OCI-LY1 (cell line): ENCODE data around the gene IFI16.
"Not testable (repeated sequence)": the region's sequence is repeated elsewhere in the genome, so short reads cannot be mapped to it uniquely, and the experiment has no call there.

ENCODE experiments used
- H2AFZ ChIP-seq: fragments of 200-600 bp; sonication (generic), shearing (Covaris generic); 2 replicates; pipeline ENCODE4 v1.6.0; 2014; ENCODE audit warnings: antibody characterized with exemption, mild to moderate bottlenecking, low read length
- H3F3A ChIP-seq: fragments of 200-600 bp; sonication (generic), shearing (Covaris generic); 2 replicates; pipeline ENCODE4 v1.6.0; 2014; ENCODE audit warnings: mild to moderate bottlenecking, antibody characterized with exemption, low read length, moderate library complexity; ENCODE audit not compliant: insufficient read depth
- H3K27ac ChIP-seq: fragments of 200-600 bp; sonication (generic); 2 replicates; pipeline ENCODE4 v1.5.1; 2014; ENCODE audit warnings: low read length, mixed run types, mild to moderate bottlenecking, low read depth; ENCODE audit not compliant: poor library complexity, severe bottlenecking
- H3K27me3 ChIP-seq: fragments of 200-600 bp; sonication (generic); 2 replicates; pipeline ENCODE4 v1.6.0; 2014; ENCODE audit warnings: antibody characterized with exemption, mild to moderate bottlenecking, low read length, moderate library complexity; ENCODE audit not compliant: insufficient read depth
- H3K36me3 ChIP-seq: fragments of 200-600 bp; sonication (generic); 2 replicates; pipeline ENCODE4 v1.6.1; 2014; ENCODE audit warnings: mild to moderate bottlenecking, antibody characterized with exemption, low read length, moderate library complexity, mixed read lengths; ENCODE audit not compliant: insufficient read depth
- H3K4me1 ChIP-seq: fragments of 200-600 bp; sonication (generic); 2 replicates; pipeline ENCODE4 v1.5.1; 2014; ENCODE audit warnings: mild to moderate bottlenecking, low read length, moderate library complexity; ENCODE audit not compliant: insufficient read depth, severe bottlenecking
- H3K4me2 ChIP-seq: fragments of 200-600 bp; sonication (generic), shearing (Covaris generic); 2 replicates; pipeline ENCODE4 v1.6.1; 2014; ENCODE audit warnings: low read length
- H3K4me3 ChIP-seq: fragments of 200-600 bp; sonication (generic); 2 replicates; pipeline ENCODE4 v1.5.1; 2014; ENCODE audit warnings: low read length, low read depth, mild to moderate bottlenecking, mixed read lengths; ENCODE audit not compliant: poor library complexity, severe bottlenecking
- H3K79me2 ChIP-seq: fragments of 200-600 bp; shearing (Covaris generic); 2 replicates; pipeline ENCODE4 v1.6.1; 2016; ENCODE audit warnings: mixed run types, low read length, mixed read lengths; ENCODE audit not compliant: insufficient read depth
- H3K9ac ChIP-seq: fragments of 200-600 bp; sonication (generic), shearing (Covaris generic); 2 replicates; pipeline ENCODE4 v1.6.1; 2014; ENCODE audit warnings: mild to moderate bottlenecking, low read length, mixed read lengths
- H3K9me2 ChIP-seq: fragments of 200-600 bp; sonication (generic), shearing (Covaris generic); 2 replicates; pipeline ENCODE4 v1.6.1; 2014; ENCODE audit warnings: low read depth, mild to moderate bottlenecking, low read length, mixed read lengths
- H3K9me3 ChIP-seq: fragments of 200-600 bp; shearing (Covaris generic); 2 replicates; pipeline ENCODE4 v1.6.1; 2014; ENCODE audit warnings: low read length, mixed read lengths
- H4K20me1 ChIP-seq: fragments of 200-600 bp; sonication (generic), shearing (Covaris generic); 2 replicates; pipeline ENCODE4 v1.6.0; 2016; ENCODE audit warnings: mild to moderate bottlenecking, low read length; ENCODE audit not compliant: insufficient read depth
- EZH2 ChIP-seq: fragments of 200-600 bp; sonication (generic), shearing (Covaris generic); IDR thresholded peaks from 2 replicates; pipeline ENCODE4 v1.8.0; 2017; ENCODE audit warnings: borderline replicate concordance, mixed run types, mild to moderate bottlenecking, antibody characterized with exemption, low read length, moderate library complexity, mixed read lengths
- TF ChIP-seq, protein P1 (sequence below): fragments of 200-600 bp; sonication (generic), shearing (Covaris generic); IDR thresholded peaks from 2 replicates; pipeline ENCODE4 v1.5.1; 2017; ENCODE audit warnings: mild to moderate bottlenecking, antibody characterized with exemption, low read length, moderate library complexity, mixed read lengths

The IFI16 gene

DNA sequence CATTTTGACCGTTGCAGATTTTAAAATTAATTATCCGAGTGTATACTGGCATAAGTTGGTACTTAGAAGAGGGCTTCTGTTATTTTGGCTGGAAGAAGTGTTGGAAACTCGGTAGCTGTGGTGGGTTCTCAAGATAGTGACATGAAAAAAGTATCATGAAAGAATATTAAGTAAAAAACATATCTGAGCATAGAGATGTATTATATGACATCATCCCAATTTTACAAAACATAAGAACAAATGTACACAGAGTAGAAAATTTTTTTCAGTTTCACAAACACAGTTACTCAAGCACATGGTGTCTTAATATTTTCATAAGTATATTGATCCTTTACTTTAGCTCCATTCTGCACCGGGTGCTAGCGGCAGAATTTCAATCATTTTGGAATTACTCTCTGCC lies 684 bp downstream of the IFI16 start:
- Histone ChIP-seq H3K4me1 (peaks cover 69% of the 10 kb centered on the region), H3K79me2 (peaks cover 42% of the 10 kb centered on the region), H2AFZ (no peak overlapping the region), H3K27ac (peak overlapping the region; percentile 86), H3K9me2 (no peaks in the 10 kb centered on the region), H3K9me3 (no peaks in the 10 kb centered on the region), H3K4me3 (peak overlapping the region; percentile 96), H3K4me2 (peak overlapping the region; percentile 91), H3F3A (peaks cover 8% of the 10 kb centered on the region; the same call in 1 of the 2 replicates), H4K20me1 (no peaks in the 10 kb centered on the region), H3K9ac (peak overlapping the region; percentile 99), H3K36me3 (peaks cover 29% of the 10 kb centered on the region; the same call in 1 of the 2 replicates), H3K27me3 (no peaks in the 10 kb centered on the region)
- TF ChIP-seq, protein P1, sequence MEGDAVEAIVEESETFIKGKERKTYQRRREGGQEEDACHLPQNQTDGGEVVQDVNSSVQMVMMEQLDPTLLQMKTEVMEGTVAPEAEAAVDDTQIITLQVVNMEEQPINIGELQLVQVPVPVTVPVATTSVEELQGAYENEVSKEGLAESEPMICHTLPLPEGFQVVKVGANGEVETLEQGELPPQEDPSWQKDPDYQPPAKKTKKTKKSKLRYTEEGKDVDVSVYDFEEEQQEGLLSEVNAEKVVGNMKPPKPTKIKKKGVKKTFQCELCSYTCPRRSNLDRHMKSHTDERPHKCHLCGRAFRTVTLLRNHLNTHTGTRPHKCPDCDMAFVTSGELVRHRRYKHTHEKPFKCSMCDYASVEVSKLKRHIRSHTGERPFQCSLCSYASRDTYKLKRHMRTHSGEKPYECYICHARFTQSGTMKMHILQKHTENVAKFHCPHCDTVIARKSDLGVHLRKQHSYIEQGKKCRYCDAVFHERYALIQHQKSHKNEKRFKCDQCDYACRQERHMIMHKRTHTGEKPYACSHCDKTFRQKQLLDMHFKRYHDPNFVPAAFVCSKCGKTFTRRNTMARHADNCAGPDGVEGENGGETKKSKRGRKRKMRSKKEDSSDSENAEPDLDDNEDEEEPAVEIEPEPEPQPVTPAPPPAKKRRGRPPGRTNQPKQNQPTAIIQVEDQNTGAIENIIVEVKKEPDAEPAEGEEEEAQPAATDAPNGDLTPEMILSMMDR = no peak
- no peak for TF ChIP-seq EZH2

GRCh38 chr1:159011001-159011400 lies 1.3 kb downstream of the IFI16 start:
- H4K20me1 ChIP-seq, H2AFZ ChIP-seq, H3K27me3 ChIP-seq, H3K9me2 ChIP-seq, H3K9me3 ChIP-seq, H3F3A ChIP-seq: not testable (repeated sequence)
- H3K36me3 ChIP-seq = peaks cover 36% of the 10 kb centered on the region; the same call in 1 of the 2 replicates
- H3K9ac ChIP-seq = peak overlapping the region; percentile 99
- peak overlapping the region; percentile 91 for H3K4me2 ChIP-seq
- peak overlapping the region; percentile 86 for H3K27ac ChIP-seq
- H3K4me3 ChIP-seq = peak overlapping the region; percentile 96
- H3K79me2 ChIP-seq = peaks cover 42% of the 10 kb centered on the region
- peaks cover 68% of the 10 kb centered on the region for H3K4me1 ChIP-seq

DNA sequence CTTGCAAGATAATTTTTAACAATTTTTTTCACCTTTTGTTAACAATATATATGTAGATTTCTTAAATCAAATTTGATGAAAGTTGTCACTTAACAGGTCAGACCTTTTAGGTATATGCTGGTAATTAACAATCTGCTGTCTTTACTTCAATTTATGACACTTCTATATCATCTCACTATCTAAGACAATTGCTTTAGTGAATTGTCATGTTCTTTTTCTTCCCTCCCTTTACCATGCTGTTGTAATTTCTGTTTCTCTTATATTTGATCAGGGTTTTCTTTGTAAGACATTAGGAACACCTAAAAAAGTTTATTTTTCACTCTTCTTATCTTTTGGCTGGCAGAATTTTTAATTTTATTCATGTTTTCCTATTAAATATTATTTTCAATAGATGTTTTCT lies 2.0 kb downstream of the IFI16 start:
- H3K9me3 ChIP-seq = no peaks in the 10 kb centered on the region
- H3K4me1 ChIP-seq = peaks cover 62% of the 10 kb centered on the region
- TF ChIP-seq, protein P1 = no peak
- no peak for TF ChIP-seq EZH2
- no peak overlapping the region for H2AFZ ChIP-seq
- H3K9ac ChIP-seq = peak overlapping the region; percentile 99
- H3F3A ChIP-seq = peaks cover 8% of the 10 kb centered on the region; the same call in 1 of the 2 replicates
- no peaks in the 10 kb centered on the region for H4K20me1 ChIP-seq
- H3K79me2 ChIP-seq = peaks cover 42% of the 10 kb centered on the region
- H3K27ac ChIP-seq = peak overlapping the region; percentile 86
- peak overlapping the region; percentile 96 for H3K4me3 ChIP-seq
- peaks cover 43% of the 10 kb centered on the region for H3K36me3 ChIP-seq
- H3K9me2 ChIP-seq = no peaks in the 10 kb centered on the region
- peak overlapping the region; percentile 91 for H3K4me2 ChIP-seq
- H3K27me3 ChIP-seq = no peaks in the 10 kb centered on the region

GRCh38 chr1:159012495-159012894 lies 2.8 kb downstream of the IFI16 start:
- Histone ChIP-seq H3K27ac (peak overlapping the region; percentile 86), H3K4me1 (peaks cover 62% of the 10 kb centered on the region), H3K27me3 (no peaks in the 10 kb centered on the region), H2AFZ (no peak overlapping the region), H3K4me2 (peak overlapping the region; percentile 91), H3K36me3 (peaks cover 48% of the 10 kb centered on the region), H3K9me2 (no peaks in the 10 kb centered on the region), H3K79me2 (peaks cover 42% of the 10 kb centered on the region), H4K20me1 (no peaks in the 10 kb centered on the region), H3K4me3 (peak overlapping the region; percentile 96), H3K9me3 (no peaks in the 10 kb centered on the region), H3K9ac (peak overlapping the region; percentile 99), H3F3A (peaks cover 8% of the 10 kb centered on the region; the same call in 1 of the 2 replicates)
- no peak for TF ChIP-seq EZH2
- TF ChIP-seq, protein P1 = no peak
